ENCODE data around the gene PLCD3. TPM values are rescaled to one million over a fixed set of nuclear protein-coding genes. Genes with fewer than 3 reads are reported as not detected.

Gene PLCD3
- total and polyA plus RNA-seq, 9 of the 15 experiments (the other 6 are each of a cell fraction or from before 2014, with no cell fraction given) = 0.20 to 22.6 (median 7.5) TPM

DNA sequence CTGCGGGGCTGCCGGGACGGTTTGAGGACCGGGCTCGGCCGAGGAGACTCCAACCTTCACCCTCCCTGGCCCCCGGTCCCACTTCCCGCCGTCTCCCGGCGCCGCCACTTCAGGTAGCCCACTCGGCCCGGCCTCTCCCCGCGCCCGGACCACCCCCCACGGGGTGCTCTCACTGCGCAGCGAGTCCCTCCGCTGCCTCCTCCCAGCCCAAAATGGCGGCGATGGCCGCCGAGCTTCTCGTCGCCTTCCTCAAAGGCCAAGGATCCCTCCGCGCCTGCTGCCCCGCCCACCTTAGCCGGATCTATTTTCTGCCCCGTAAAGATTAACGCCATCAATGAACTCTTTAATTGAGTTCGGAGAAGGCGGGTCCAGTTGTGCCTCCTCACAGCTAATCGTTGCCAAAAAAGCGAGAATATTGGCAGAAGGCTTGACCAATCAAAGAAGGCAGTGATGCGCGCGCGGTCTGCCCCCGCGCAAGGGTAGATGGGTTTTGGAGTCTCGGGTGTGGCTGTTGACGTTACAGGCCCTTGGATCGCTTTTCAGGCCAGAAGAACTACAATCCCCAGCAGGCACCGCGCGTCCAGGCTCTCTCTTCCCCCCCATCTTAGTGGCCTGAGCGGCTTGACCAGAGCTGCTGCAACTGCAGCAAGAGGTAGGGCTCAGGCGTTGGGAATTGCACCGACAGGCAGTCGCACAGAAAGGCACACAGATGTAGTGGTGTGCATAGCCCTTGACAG lies 29.1 kb upstream of the PLCD3 start, which contains the start of gene HEXIM2 (continued):
- TF ChIP-seq, protein P1, sequence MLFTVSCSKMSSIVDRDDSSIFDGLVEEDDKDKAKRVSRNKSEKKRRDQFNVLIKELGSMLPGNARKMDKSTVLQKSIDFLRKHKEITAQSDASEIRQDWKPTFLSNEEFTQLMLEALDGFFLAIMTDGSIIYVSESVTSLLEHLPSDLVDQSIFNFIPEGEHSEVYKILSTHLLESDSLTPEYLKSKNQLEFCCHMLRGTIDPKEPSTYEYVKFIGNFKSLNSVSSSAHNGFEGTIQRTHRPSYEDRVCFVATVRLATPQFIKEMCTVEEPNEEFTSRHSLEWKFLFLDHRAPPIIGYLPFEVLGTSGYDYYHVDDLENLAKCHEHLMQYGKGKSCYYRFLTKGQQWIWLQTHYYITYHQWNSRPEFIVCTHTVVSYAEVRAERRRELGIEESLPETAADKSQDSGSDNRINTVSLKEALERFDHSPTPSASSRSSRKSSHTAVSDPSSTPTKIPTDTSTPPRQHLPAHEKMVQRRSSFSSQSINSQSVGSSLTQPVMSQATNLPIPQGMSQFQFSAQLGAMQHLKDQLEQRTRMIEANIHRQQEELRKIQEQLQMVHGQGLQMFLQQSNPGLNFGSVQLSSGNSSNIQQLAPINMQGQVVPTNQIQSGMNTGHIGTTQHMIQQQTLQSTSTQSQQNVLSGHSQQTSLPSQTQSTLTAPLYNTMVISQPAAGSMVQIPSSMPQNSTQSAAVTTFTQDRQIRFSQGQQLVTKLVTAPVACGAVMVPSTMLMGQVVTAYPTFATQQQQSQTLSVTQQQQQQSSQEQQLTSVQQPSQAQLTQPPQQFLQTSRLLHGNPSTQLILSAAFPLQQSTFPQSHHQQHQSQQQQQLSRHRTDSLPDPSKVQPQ (CRISPR knock-in tag; IDR thresholded peaks at IDR 0.05; ENCODE audit: borderline replicate concordance) = no peak
- TF ChIP-seq HEY1 (CRISPR knock-in tag; IDR thresholded peaks at IDR 0.05; ENCODE audit: borderline replicate concordance) = no peak
- TF ChIP-seq ZNF24 (IDR thresholded peaks at IDR 0.05) = no peak
- TF ChIP-seq, protein P2, sequence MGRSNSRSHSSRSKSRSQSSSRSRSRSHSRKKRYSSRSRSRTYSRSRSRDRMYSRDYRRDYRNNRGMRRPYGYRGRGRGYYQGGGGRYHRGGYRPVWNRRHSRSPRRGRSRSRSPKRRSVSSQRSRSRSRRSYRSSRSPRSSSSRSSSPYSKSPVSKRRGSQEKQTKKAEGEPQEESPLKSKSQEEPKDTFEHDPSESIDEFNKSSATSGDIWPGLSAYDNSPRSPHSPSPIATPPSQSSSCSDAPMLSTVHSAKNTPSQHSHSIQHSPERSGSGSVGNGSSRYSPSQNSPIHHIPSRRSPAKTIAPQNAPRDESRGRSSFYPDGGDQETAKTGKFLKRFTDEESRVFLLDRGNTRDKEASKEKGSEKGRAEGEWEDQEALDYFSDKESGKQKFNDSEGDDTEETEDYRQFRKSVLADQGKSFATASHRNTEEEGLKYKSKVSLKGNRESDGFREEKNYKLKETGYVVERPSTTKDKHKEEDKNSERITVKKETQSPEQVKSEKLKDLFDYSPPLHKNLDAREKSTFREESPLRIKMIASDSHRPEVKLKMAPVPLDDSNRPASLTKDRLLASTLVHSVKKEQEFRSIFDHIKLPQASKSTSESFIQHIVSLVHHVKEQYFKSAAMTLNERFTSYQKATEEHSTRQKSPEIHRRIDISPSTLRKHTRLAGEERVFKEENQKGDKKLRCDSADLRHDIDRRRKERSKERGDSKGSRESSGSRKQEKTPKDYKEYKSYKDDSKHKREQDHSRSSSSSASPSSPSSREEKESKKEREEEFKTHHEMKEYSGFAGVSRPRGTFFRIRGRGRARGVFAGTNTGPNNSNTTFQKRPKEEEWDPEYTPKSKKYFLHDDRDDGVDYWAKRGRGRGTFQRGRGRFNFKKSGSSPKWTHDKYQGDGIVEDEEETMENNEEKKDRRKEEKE (IDR thresholded peaks at IDR 0.05; ENCODE audit: borderline replicate concordance in 1 of 2, control insufficient read depth in 1 of 2, low read depth in 2 of 2, low read length in 1 of 2) = no peak; a peak in 1 of 4 replicates
- no peak for TF ChIP-seq HIVEP1 (CRISPR knock-in tag; IDR thresholded peaks at IDR 0.05)
- no peak for TF ChIP-seq PURB (CRISPR knock-in tag; IDR thresholded peaks at IDR 0.05; ENCODE audit: low read depth)
- TF ChIP-seq MTA2 (IDR thresholded peaks at IDR 0.05; ENCODE audit: low read depth) = 0 out of 2 replicates have a peak, but pooled peaks have one; percentile 16
- peak; percentile 13; the same call in 1 of the 2 replicates for TF ChIP-seq ZKSCAN1 (IDR thresholded peaks at IDR 0.05; ENCODE audit: low read depth, low read length)
- TF ChIP-seq, protein P3, sequence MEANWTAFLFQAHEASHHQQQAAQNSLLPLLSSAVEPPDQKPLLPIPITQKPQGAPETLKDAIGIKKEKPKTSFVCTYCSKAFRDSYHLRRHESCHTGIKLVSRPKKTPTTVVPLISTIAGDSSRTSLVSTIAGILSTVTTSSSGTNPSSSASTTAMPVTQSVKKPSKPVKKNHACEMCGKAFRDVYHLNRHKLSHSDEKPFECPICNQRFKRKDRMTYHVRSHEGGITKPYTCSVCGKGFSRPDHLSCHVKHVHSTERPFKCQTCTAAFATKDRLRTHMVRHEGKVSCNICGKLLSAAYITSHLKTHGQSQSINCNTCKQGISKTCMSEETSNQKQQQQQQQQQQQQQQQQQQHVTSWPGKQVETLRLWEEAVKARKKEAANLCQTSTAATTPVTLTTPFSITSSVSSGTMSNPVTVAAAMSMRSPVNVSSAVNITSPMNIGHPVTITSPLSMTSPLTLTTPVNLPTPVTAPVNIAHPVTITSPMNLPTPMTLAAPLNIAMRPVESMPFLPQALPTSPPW (CRISPR knock-in tag; IDR thresholded peaks at IDR 0.05) = peak; percentile 67
- no peak for TF ChIP-seq MCM3 (IDR thresholded peaks at IDR 0.05)
- no peak for TF ChIP-seq MEF2D (tag; conservative IDR thresholded peaks at IDR 0.05; ENCODE audit: low read depth)
- TF ChIP-seq, protein P4, sequence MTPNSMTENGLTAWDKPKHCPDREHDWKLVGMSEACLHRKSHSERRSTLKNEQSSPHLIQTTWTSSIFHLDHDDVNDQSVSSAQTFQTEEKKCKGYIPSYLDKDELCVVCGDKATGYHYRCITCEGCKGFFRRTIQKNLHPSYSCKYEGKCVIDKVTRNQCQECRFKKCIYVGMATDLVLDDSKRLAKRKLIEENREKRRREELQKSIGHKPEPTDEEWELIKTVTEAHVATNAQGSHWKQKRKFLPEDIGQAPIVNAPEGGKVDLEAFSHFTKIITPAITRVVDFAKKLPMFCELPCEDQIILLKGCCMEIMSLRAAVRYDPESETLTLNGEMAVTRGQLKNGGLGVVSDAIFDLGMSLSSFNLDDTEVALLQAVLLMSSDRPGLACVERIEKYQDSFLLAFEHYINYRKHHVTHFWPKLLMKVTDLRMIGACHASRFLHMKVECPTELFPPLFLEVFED (CRISPR knock-in tag; conservative IDR thresholded peaks at IDR 0.05) = no peak
- TF ChIP-seq, protein P5, sequence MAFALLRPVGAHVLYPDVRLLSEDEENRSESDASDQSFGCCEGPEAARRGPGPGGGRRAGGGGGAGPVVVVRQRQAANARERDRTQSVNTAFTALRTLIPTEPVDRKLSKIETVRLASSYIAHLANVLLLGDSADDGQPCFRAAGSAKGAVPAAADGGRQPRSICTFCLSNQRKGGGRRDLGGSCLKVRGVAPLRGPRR (CRISPR knock-in tag; IDR thresholded peaks at IDR 0.05) = no peak
- TF ChIP-seq ARHGAP35 (IDR thresholded peaks at IDR 0.05; ENCODE audit: partially characterized antibody) = no peak
- TF ChIP-seq ESRRB (CRISPR knock-in tag; IDR thresholded peaks at IDR 0.05; ENCODE audit: borderline replicate concordance) = no peak
- TF ChIP-seq TARDBP (IDR thresholded peaks at IDR 0.05) = no peak
- TF ChIP-seq ASH1L (IDR thresholded peaks at IDR 0.05; ENCODE audit: borderline replicate concordance, low read depth, partially characterized antibody) = peak; percentile 69
- peak; percentile 68; the same call in 1 of the 2 replicates for TF ChIP-seq ELF2 (CRISPR knock-in tag; IDR thresholded peaks at IDR 0.05)

Measured in K562 (cell line).